HepG2 (cell line): ENCODE measurements around the gene SMARCC1. TPM values are rescaled to one million over a fixed set of nuclear protein-coding genes. Genes with fewer than 3 reads are reported as not detected.
A peak's percentile ranks its signal among the peaks of the same experiment; 100 is the strongest.

Source experiments
- CEBPG ChIP-seq: IDR thresholded peaks from 2 replicates; pipeline ENCODE4 v1.6.1; 2016
- CREBL2 ChIP-seq: sonication (generic); formaldehyde crosslinking; IDR thresholded peaks from 2 replicates; pipeline ENCODE4 v1.8.1; 2023; ENCODE audit warnings: missing genetic modification reagents, mild to moderate bottlenecking, borderline replicate concordance
- DBP ChIP-seq: sonication (generic); formaldehyde crosslinking; IDR thresholded peaks from 2 replicates; pipeline ENCODE4 v1.4.0; 2020; ENCODE audit warnings: missing genetic modification reagents; ENCODE audit errors: not compliant biosample characterization
- EEA1 ChIP-seq: sonication (generic); formaldehyde crosslinking; IDR thresholded peaks from 2 replicates; pipeline ENCODE4 v1.5.1; 2020; ENCODE audit warnings: mild to moderate bottlenecking, missing genetic modification reagents, borderline replicate concordance
- ELF1 ChIP-seq: sonication (generic); formaldehyde crosslinking; IDR thresholded peaks from 2 replicates; pipeline ENCODE4 v1.4.0; 2020; ENCODE audit warnings: missing genetic modification reagents
- EP300 ChIP-seq, 3 experiments: sonication (generic) in 1 of 3; formaldehyde crosslinking in 1 of 3; IDR thresholded peaks; 2 replicates each; pipeline versions ENCODE4 v1.5.1 to v1.6.1; 2011 to 2020; ENCODE audit warnings: low read depth in 2 of 3, low read length in 2 of 3, borderline replicate concordance in 1 of 3, improper control_type of control experiment in 1 of 3, mild to moderate bottlenecking in 1 of 3, missing genetic modification reagents in 1 of 3, moderate library complexity in 1 of 3
- HNRNPK ChIP-seq: fragments of 200-400 bp; formaldehyde crosslinking; IDR thresholded peaks from 2 replicates; pipeline ENCODE4 v1.6.1; 2018; ENCODE audit warnings: low read length, low read depth, moderate library complexity, mild to moderate bottlenecking; ENCODE audit not compliant: poor library complexity, severe bottlenecking
- ZBTB2 ChIP-seq: sonication (generic); formaldehyde crosslinking; IDR thresholded peaks from 2 replicates; pipeline ENCODE4 v1.8.0; 2022; ENCODE audit warnings: low read depth, missing genetic modification reagents
- ZIK1 ChIP-seq: sonication (generic); formaldehyde crosslinking; IDR thresholded peaks from 2 replicates; pipeline ENCODE4 v1.5.0; 2020; ENCODE audit warnings: mild to moderate bottlenecking, low read depth, missing genetic modification reagents, borderline replicate concordance
- ZNF326 ChIP-seq: sonication (generic); formaldehyde crosslinking; IDR thresholded peaks from 2 replicates; pipeline ENCODE4 v1.4.0; 2020; ENCODE audit warnings: missing genetic modification reagents, borderline replicate concordance
- ZNF512 ChIP-seq: sonication (generic); formaldehyde crosslinking; IDR thresholded peaks from 2 replicates; pipeline ENCODE4 v1.4.0; 2020; ENCODE audit warnings: mild to moderate bottlenecking, missing genetic modification reagents
- ZNF564 ChIP-seq: sonication (generic); formaldehyde crosslinking; IDR thresholded peaks from 2 replicates; pipeline ENCODE4 v1.8.1; 2023; ENCODE audit warnings: mild to moderate bottlenecking, missing genetic modification reagents
- polyA plus RNA-seq, 8 experiments: library from polyadenylated mRNA; depleted of rRNA in 3 of 8; stranded (reverse) in 7 of 8; unstranded in 1 of 8; fragments of >200 nt; fragmentation: Illumina TruSeq in 4 of 8; extraction: Trizol in 4 of 8; gene quantifications; 2 replicates each; pipeline versions ENCODE4 v1.2.1 to v1.2.3, GENCODE V29; 2011 to 2016; ENCODE audit warnings: low read depth in 4 of 8, missing spikeins in 1 of 8, mixed read lengths in 1 of 8; ENCODE audit not compliant: insufficient read depth in 1 of 8
- total RNA-seq, 5 experiments: library from RNA; depleted of rRNA; stranded (reverse); fragments of >200 nt; fragmentation: Illumina TruSeq; extraction: Trizol; gene quantifications; 2 replicates each; pipeline ENCODE4 v1.2.3, GENCODE V29; 2016; ENCODE audit warnings: low read depth in 1 of 5
- TF ChIP-seq, protein P1 (sequence below): sonication (generic); formaldehyde crosslinking; IDR thresholded peaks from 2 replicates; pipeline ENCODE4 v1.5.1; 2020; ENCODE audit warnings: missing genetic modification reagents, mild to moderate bottlenecking, borderline replicate concordance
- TF ChIP-seq, protein P2 (sequence below): sonication (generic); formaldehyde crosslinking; IDR thresholded peaks from 2 replicates; pipeline ENCODE4 v1.4.0; 2020; ENCODE audit warnings: mild to moderate bottlenecking, low read depth, missing genetic modification reagents
- TF ChIP-seq, protein P3 (sequence below): sonication (generic); formaldehyde crosslinking; IDR thresholded peaks from 2 replicates; pipeline ENCODE4 v1.4.0; 2020; ENCODE audit warnings: mild to moderate bottlenecking, missing genetic modification reagents
- TF ChIP-seq, protein P4 (sequence below): sonication (generic); formaldehyde crosslinking; IDR thresholded peaks from 2 replicates; pipeline ENCODE4 v1.5.1; 2020; ENCODE audit warnings: mild to moderate bottlenecking, moderate library complexity, missing genetic modification reagents

SMARCC1 gene
- total and polyA plus RNA-seq, 2 of the 13 experiments (the other 11 are each of a cell fraction or from before 2014, with no cell fraction given): 47.9 to 58.4 TPM

- TF ChIP-seq HNRNPK: peak; percentile 55
- TF ChIP-seq ZNF326: no peak
- TF ChIP-seq EP300 (IDR thresholded peaks at IDR 0.05; ENCODE audit: low read depth in 2 of 2, low read length in 2 of 2): no peak; a peak in 1 of 4 replicates
- no peak for TF ChIP-seq EP300 (CRISPR knock-in tag; IDR thresholded peaks at IDR 0.05; ENCODE audit: borderline replicate concordance)
- TF ChIP-seq CREBL2: 0 out of 2 replicates have a peak, but pooled peaks have one; percentile 11
- TF ChIP-seq EEA1 (CRISPR knock-in tag): 0 out of 2 replicates have a peak, but pooled peaks have one; percentile 46
- TF ChIP-seq DBP: peak; percentile 28
- TF ChIP-seq, protein P1, sequence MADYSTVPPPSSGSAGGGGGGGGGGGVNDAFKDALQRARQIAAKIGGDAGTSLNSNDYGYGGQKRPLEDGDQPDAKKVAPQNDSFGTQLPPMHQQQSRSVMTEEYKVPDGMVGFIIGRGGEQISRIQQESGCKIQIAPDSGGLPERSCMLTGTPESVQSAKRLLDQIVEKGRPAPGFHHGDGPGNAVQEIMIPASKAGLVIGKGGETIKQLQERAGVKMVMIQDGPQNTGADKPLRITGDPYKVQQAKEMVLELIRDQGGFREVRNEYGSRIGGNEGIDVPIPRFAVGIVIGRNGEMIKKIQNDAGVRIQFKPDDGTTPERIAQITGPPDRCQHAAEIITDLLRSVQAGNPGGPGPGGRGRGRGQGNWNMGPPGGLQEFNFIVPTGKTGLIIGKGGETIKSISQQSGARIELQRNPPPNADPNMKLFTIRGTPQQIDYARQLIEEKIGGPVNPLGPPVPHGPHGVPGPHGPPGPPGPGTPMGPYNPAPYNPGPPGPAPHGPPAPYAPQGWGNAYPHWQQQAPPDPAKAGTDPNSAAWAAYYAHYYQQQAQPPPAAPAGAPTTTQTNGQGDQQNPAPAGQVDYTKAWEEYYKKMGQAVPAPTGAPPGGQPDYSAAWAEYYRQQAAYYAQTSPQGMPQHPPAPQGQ (CRISPR knock-in tag): no peak
- TF ChIP-seq ZNF512: no peak
- TF ChIP-seq CEBPG (CRISPR knock-in tag): no peak
- TF ChIP-seq ZNF564 (CRISPR knock-in tag): 0 out of 2 replicates have a peak, but pooled peaks have one; percentile 20
- TF ChIP-seq ZBTB2 (CRISPR knock-in tag): peak; percentile 97
- TF ChIP-seq, protein P2, sequence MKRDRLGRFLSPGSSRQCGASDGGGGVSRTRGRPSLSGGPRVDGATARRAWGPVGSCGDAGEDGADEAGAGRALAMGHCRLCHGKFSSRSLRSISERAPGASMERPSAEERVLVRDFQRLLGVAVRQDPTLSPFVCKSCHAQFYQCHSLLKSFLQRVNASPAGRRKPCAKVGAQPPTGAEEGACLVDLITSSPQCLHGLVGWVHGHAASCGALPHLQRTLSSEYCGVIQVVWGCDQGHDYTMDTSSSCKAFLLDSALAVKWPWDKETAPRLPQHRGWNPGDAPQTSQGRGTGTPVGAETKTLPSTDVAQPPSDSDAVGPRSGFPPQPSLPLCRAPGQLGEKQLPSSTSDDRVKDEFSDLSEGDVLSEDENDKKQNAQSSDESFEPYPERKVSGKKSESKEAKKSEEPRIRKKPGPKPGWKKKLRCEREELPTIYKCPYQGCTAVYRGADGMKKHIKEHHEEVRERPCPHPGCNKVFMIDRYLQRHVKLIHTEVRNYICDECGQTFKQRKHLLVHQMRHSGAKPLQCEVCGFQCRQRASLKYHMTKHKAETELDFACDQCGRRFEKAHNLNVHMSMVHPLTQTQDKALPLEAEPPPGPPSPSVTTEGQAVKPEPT (CRISPR knock-in tag): no peak
- TF ChIP-seq ZIK1 (CRISPR knock-in tag): peak; percentile 28; the same call in 1 of the 2 replicates
- TF ChIP-seq, protein P3, sequence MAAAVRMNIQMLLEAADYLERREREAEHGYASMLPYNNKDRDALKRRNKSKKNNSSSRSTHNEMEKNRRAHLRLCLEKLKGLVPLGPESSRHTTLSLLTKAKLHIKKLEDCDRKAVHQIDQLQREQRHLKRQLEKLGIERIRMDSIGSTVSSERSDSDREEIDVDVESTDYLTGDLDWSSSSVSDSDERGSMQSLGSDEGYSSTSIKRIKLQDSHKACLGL (CRISPR knock-in tag): peak; percentile 26; the same call in 1 of the 2 replicates
- TF ChIP-seq, protein P4, sequence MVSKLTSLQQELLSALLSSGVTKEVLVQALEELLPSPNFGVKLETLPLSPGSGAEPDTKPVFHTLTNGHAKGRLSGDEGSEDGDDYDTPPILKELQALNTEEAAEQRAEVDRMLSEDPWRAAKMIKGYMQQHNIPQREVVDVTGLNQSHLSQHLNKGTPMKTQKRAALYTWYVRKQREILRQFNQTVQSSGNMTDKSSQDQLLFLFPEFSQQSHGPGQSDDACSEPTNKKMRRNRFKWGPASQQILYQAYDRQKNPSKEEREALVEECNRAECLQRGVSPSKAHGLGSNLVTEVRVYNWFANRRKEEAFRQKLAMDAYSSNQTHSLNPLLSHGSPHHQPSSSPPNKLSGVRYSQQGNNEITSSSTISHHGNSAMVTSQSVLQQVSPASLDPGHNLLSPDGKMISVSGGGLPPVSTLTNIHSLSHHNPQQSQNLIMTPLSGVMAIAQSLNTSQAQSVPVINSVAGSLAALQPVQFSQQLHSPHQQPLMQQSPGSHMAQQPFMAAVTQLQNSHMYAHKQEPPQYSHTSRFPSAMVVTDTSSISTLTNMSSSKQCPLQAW: 0 out of 2 replicates have a peak, but pooled peaks have one; percentile 39
- TF ChIP-seq ELF1 (CRISPR knock-in tag): peak; percentile 80
Observed at GRCh38 chr3:47802734-47803479, 21.2 kb upstream of the SMARCC1 start, which contains the start of gene DHX30 (continued).
